Heart left ventricle (tissue), 13 donors: ENCODE data around the gene COX8C.

Experiments used
- CTCF ChIP-seq, 12 donors: fragments of 200-600 bp; sonication (generic) in 4 of 12; IDR thresholded peaks; one replicate each; pipeline versions ENCODE4 v1.5.0 to v1.8.0; 2018 to 2022; ENCODE audit warnings: antibody characterized with exemption in 12 of 12, mild to moderate bottlenecking in 5 of 12
- POLR2A ChIP-seq, 2 donors: fragments of 450-650 bp; IDR thresholded peaks; one replicate each; pipeline ENCODE4 v1.6.1; 2017; ENCODE audit warnings: antibody characterized with exemption in 2 of 2, mild to moderate bottlenecking in 2 of 2, moderate library complexity in 2 of 2
- donor health status: ischemic (EF 13 %, LVEDD 7.1; RV severe dilation, severe dysfunction).
- donor health status: DM: no; HTN: yes; CAD: no.
- donor health status: DM: no; HTN: no; CAD: no.
- donor health status: ischemic (EF 25% LVEDD 6.9; RV normal size, moderate dysfunction).
- donor health status: ischemic (EF 25% LVEDD 5.7; RV mildly dilated, moderate dysfunction).
- donor health status: ischemic (EF 35%, LVEDD 5.7; RV mildly dilated, moderate dysfunction).
- donor health status: nonischemic (EF 11% LVEDD 7.7; RV severe dilation, severe dysfunction).
- donor health status: DM: yes; HTN: yes; CAD: no.
- donor health status: PGD.
- donor health status: ischemic (EF 29% LVEDD 5.4; RV normal size, mild dysfunction).
- donor health status: nonischemic (EF 23%, LVEDD 6.1; RV moderate dilation, normal function).

GRCh38 chr14:93320489-93320888, 26.5 kb upstream of the COX8C start:
- no peak for TF ChIP-seq CTCF (IDR thresholded peaks at IDR 0.05)
- no peak for TF ChIP-seq POLR2A (IDR thresholded peaks at IDR 0.05)
